Common myeloid progenitor, CD34-positive (primary cell): ENCODE results near the gene BGN.

Experiments
- CTCF ChIA-PET: fragments of 350-600 bp; sonication (Branson Sonifier 250); formaldehyde crosslinking; loops from one replicate; lab custom pipeline; 2021; ENCODE audit warnings: antibody characterized with exemption; lab: Charles Lee
- POLR2A ChIA-PET: fragments of 350-600 bp; sonication (Branson Sonifier 250); formaldehyde crosslinking; loops from one replicate; lab custom pipeline; 2021; ENCODE audit warnings: antibody characterized with exemption; lab: Charles Lee
- DNase-seq, 3 donors: peaks; one replicate each; pipeline versions ENCODE4 v3.0.0 to v3.0.0-alpha.2; 2013
- H3K27ac ChIP-seq, 2 experiments: 1 replicate in 1 of 2; 2 replicates in 1 of 2; pipeline ENCODE4 v1.7.0; 2013; ENCODE audit warnings: inconsistent platforms in 2 of 2, low read length in 2 of 2, mild to moderate bottlenecking in 2 of 2, low read depth in 1 of 2, moderate library complexity in 1 of 2; ENCODE audit not compliant: severe bottlenecking in 2 of 2, insufficient read depth in 1 of 2, poor library complexity in 1 of 2
- H3K27me3 ChIP-seq, 5 experiments: replicated peaks in 2 of 5; 1 replicate in 3 of 5; 2 replicates in 2 of 5; pipeline versions ENCODE4 v1.6.1 to v1.7.0; 2013; ENCODE audit warnings: low read length in 4 of 5, mild to moderate bottlenecking in 2 of 5, moderate library complexity in 2 of 5, inconsistent platforms in 1 of 5; ENCODE audit not compliant: insufficient read depth in 5 of 5, control insufficient read depth in 4 of 5
- H3K36me3 ChIP-seq, 4 experiments: 1 replicate in 2 of 4; 2 replicates in 2 of 4; pipeline versions ENCODE4 v1.6.1 to v1.7.0; 2013; ENCODE audit warnings: low read length in 3 of 4, control low read depth in 1 of 4, mild to moderate bottlenecking in 1 of 4; ENCODE audit not compliant: control insufficient read depth in 4 of 4, insufficient read depth in 4 of 4
- H3K4me1 ChIP-seq, 4 experiments: 1 replicate in 3 of 4; 2 replicates in 1 of 4; pipeline versions ENCODE4 v1.6.1 to v1.7.1; 2013; ENCODE audit warnings: low read length in 3 of 4, mild to moderate bottlenecking in 3 of 4, control low read depth in 1 of 4, inconsistent platforms in 1 of 4, moderate library complexity in 1 of 4; ENCODE audit not compliant: control insufficient read depth in 4 of 4, insufficient read depth in 4 of 4; ENCODE audit errors: control extremely low read depth in 1 of 4
- H3K4me3 ChIP-seq, 7 experiments: 1 replicate in 4 of 7; 2 replicates in 3 of 7; pipeline versions ENCODE4 v1.5.1 to v1.7.0; 2013; ENCODE audit warnings: mild to moderate bottlenecking in 7 of 7, low read length in 6 of 7, moderate library complexity in 6 of 7, inconsistent platforms in 2 of 7, low read depth in 2 of 7, control low read depth in 1 of 7; ENCODE audit not compliant: insufficient read depth in 4 of 7, control insufficient read depth in 1 of 7; ENCODE audit errors: extremely low read depth in 1 of 7
- H3K9me3 ChIP-seq, 5 experiments: 1 replicate in 4 of 5; 2 replicates in 1 of 5; pipeline versions ENCODE4 v1.6.1 to v1.7.1; 2013; ENCODE audit warnings: low read length in 4 of 5, mild to moderate bottlenecking in 2 of 5, inconsistent platforms in 1 of 5, low read depth in 1 of 5, moderate library complexity in 1 of 5; ENCODE audit not compliant: control insufficient read depth in 4 of 5, insufficient read depth in 2 of 5; ENCODE audit errors: control extremely low read depth in 1 of 5
- WGBS: methylation state at CpG from one replicate; pipeline ENCODE4 v1.1.5; 2013; ENCODE audit not compliant: insufficient coverage; 5-methylcytosine and 5-hydroxymethylcytosine counted together

Gene BGN

GRCh38 chrX:153549807-153550206, 55.0 kb downstream of the BGN start:
- CTCF ChIA-PET: interaction anchor here (1.0 to 2.9 kb wide), 4 partner anchors 10 to 118 kb away, joined by 4 to 9 read pairs (median 6); no protein-coding TSS in a partner anchor
- DNase-seq: no peak
- Histone ChIP-seq H3K4me1 (no peaks in the 10 kb centered on the region), H3K27ac (no peak overlapping the region), H3K4me3 (no peak overlapping the region), H3K36me3 (no peaks in the 10 kb centered on the region), H3K9me3 (no peaks in the 10 kb centered on the region), H3K27me3 (peaks cover 0 to 21% (median 0%) of the 10 kb centered on the region in 5 experiments)
- 84% methylated on average over 14 of the region's 16 CpGs for WGBS
- POLR2A ChIA-PET: no interaction called here

- H3K27me3 ChIP-seq: peaks cover 0 to 23% (median 0%) of the 10 kb centered on the region in 5 experiments
- CTCF ChIA-PET: interaction anchor here (1.0 to 4.9 kb wide), 4 partner anchors 12 to 120 kb away, joined by 3 to 28 read pairs (median 6); no protein-coding TSS in a partner anchor
- DNase-seq: no peak
- no peak overlapping the region for H3K27ac ChIP-seq
- POLR2A ChIA-PET: no interaction called here
- no peak overlapping the region for H3K4me3 ChIP-seq
- WGBS: 63% methylated on average over 2 of the region's 5 CpGs
- no peaks in the 10 kb centered on the region for H3K4me1 ChIP-seq
- no peaks in the 10 kb centered on the region for H3K36me3 ChIP-seq
- H3K9me3 ChIP-seq: no peaks in the 10 kb centered on the region
Measured at GRCh38 chrX:153551135-153551534, 56.4 kb downstream of the BGN start.

DNA sequence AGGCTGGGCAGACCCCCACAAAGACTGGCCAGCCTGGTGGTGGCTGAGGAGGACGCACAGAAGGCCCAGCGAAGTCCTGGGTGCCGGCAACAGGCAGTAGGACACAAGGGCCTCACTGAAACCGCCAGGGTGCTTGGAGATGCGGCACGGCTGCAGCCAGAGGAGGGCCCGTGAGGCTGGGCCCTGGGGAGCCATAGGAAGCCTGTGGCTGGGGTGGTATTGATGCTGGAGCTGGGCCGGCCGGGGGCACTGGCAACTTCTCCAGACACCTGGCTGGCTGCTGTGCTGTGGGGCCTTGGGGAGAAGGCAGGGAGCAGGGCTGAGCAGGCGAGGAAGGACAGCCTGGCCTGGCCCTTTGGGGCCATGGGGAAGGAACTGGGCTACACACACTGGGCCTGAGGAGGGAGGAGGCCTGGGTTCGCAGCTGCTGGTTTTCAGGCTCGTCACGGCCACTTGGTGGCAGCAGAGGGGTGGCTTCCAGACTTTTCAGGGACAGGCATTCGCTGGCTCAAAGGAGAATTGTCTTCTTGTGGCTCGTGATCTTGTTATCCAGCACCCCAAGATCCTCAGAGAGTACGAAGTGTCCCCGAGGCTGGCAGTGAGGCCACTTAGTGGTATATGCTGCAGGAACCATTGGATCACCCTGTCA, 59.9 kb downstream of the BGN start:
- CTCF ChIA-PET: interaction anchor here (0.9 to 5.3 kb wide), 11 partner anchors 8 to 154 kb away, joined by 3 to 37 read pairs (median 5); partner anchors contain the start of gene DUSP9
- Histone ChIP-seq H3K4me3 (no peak overlapping the region), H3K27me3 (peaks cover 0 to 4% (median 0%) of the 10 kb centered on the region in 5 experiments), H3K36me3 (no peaks in the 10 kb centered on the region), H3K9me3 (no peaks in the 10 kb centered on the region), H3K27ac (no peak overlapping the region), H3K4me1 (peaks cover 0 to 7% (median 2%) of the 10 kb centered on the region in 4 experiments)
- peak; percentile 48 to 76 (median 69) for DNase-seq
- 46% methylated on average over 14 of the region's 17 CpGs for WGBS
- POLR2A ChIA-PET: no interaction called here

- H3K4me1 ChIP-seq: peaks cover 0 to 18% (median 9%) of the 10 kb centered on the region in 4 experiments
- H3K27ac ChIP-seq: no peak overlapping the region
- peaks cover 0 to 9% (median 0%) of the 10 kb centered on the region in 5 experiments for H3K27me3 ChIP-seq
- H3K9me3 ChIP-seq: no peaks in the 10 kb centered on the region
- ChIA-PET CTCF (interaction anchor here (0.9 to 5.3 kb wide), 4 partner anchors 42 to 111 kb away, joined by 4 to 37 read pairs (median 5); partner anchors contain the start of gene CCNQ), POLR2A (no interaction called here)
- no peak for DNase-seq
- WGBS: 94% methylated on average over 12 of the region's 12 CpGs
- no peak overlapping the region for H3K4me3 ChIP-seq
- H3K36me3 ChIP-seq: no peaks in the 10 kb centered on the region
Measured at GRCh38 chrX:153556767-153557166, 62.0 kb downstream of the BGN start.

DNA sequence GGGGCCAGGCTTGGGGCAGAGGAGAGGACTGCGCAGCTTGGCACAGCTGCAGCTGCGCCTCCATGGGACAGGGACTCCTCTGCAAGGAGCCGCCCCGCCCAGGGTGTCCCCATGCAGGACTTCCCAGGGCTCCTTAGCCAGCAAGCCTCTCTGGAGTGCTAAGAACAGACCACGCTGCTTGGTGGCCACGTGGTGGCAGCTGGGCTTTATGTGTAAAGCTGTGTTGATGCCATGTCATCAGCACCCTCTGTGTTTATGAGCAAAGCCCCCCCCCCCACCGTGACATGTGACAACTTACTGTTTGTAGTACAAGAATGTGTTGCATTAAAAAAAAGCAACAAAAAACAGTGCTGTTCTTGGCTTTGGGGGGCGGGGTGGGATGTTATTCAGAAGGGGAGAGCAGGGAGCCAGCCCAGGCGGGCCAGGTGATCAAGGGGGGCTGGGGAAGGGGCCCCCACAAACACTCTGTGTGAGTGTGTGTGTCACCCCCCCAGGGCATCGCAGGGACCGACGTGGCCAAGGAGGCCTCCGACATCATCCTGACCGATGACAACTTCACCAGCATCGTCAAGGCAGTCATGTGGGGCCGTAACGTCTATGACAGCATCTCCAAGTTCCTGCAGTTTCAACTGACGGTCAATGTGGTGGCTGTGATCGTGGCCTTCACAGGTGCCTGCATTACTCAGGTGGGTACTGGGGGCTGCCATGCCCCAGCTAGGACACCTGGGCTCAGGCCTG, 63.0 kb downstream of the BGN start:
- DNase-seq: peak in 2 of 3 donors; percentile 33 to 36
- WGBS: 89% methylated on average over 16 of the region's 19 CpGs
- peaks cover 0 to 11% (median 0%) of the 10 kb centered on the region in 5 experiments for H3K27me3 ChIP-seq
- ChIA-PET POLR2A (no interaction called here), CTCF (interaction anchor here (5.3 kb wide), 1 partner anchor 110 kb away, joined by 37 read pairs; no protein-coding TSS in a partner anchor)
- no peak overlapping the region for H3K4me3 ChIP-seq
- H3K9me3 ChIP-seq: no peaks in the 10 kb centered on the region
- H3K27ac ChIP-seq: no peak overlapping the region
- H3K36me3 ChIP-seq: no peaks in the 10 kb centered on the region
- peaks cover 0 to 18% (median 9%) of the 10 kb centered on the region in 4 experiments for H3K4me1 ChIP-seq
